Ishikawa (cell line): Measurements from ENCODE around the gene GPX1.

ENCODE experiments used
- FOXM1 ChIP-seq: IDR thresholded peaks from 2 replicates; pipeline ENCODE4 v1.6.1; 2012; ENCODE audit warnings: low read depth, borderline replicate concordance
- RAD21 ChIP-seq: IDR thresholded peaks from 2 replicates; pipeline ENCODE4 v1.6.1; 2012; ENCODE audit warnings: low read depth
- REST ChIP-seq: IDR thresholded peaks from 2 replicates; pipeline ENCODE4 v1.6.1; 2012; ENCODE audit warnings: low read depth, mild to moderate bottlenecking
- TAF1 ChIP-seq: IDR thresholded peaks from 2 replicates; pipeline ENCODE4 v1.6.1; 2012; ENCODE audit warnings: low read depth, mild to moderate bottlenecking
- TEAD4 ChIP-seq: IDR thresholded peaks from 2 replicates; pipeline ENCODE4 v1.6.1; 2012
- USF1 ChIP-seq: IDR thresholded peaks from 2 replicates; pipeline ENCODE4 v1.6.1; 2012
- YY1 ChIP-seq: IDR thresholded peaks from 2 replicates; pipeline ENCODE4 v1.6.1; 2012; ENCODE audit warnings: low read depth
- TF ChIP-seq, protein P1 (sequence below): IDR thresholded peaks from 2 replicates; pipeline ENCODE4 v1.6.1; 2012

DNA sequence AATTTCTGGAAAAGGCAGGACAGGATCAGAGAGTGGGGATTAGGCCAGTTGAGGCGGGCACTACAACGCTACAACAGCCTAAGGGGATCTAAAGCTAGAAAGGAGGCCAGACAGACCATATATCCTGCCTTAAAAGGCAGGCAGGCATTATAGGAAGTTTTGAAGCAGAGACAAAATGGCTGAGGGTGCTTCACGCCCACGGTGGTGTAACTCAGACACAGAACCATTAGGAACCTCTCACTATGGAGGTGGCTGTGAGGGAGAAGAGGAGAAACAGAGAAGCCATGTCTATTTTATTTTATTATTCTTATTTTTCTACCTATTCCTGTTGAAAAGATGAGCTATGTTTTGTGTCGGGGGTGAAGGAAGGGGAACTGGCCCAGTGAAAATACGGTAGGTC, 16.2 kb downstream of the GPX1 start:
- TF ChIP-seq REST = no peak
- no peak for TF ChIP-seq RAD21
- TF ChIP-seq TEAD4 = no peak
- no peak for TF ChIP-seq FOXM1
- TF ChIP-seq, protein P1, sequence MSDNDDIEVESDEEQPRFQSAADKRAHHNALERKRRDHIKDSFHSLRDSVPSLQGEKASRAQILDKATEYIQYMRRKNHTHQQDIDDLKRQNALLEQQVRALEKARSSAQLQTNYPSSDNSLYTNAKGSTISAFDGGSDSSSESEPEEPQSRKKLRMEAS = no peak
- TF ChIP-seq YY1 = no peak
- TF ChIP-seq TAF1 = no peak
- TF ChIP-seq USF1 = no peak
